Fibroblast of villous mesenchyme (primary cell): ENCODE measurements around the gene SCN10A. TPM values are rescaled to one million over a fixed set of nuclear protein-coding genes. Genes with fewer than 3 reads are reported as not detected.
A peak's percentile ranks its signal among the peaks of the same experiment; 100 is the strongest.

Experiments used
- DNase-seq: peaks from one replicate; pipeline ENCODE4 v3.0.0-alpha.2; 2010; ENCODE audit warnings: low read depth
- H3K4me3 ChIP-seq: 2 replicates; pipeline ENCODE4 v1.5.1; 2011; ENCODE audit warnings: low read depth, mild to moderate bottlenecking, low read length
- CTCF ChIP-seq: IDR thresholded peaks from 2 replicates; pipeline ENCODE4 v1.5.1; 2012; ENCODE audit warnings: low read depth, mild to moderate bottlenecking, low read length; ENCODE audit not compliant: insufficient read depth
- total RNA-seq: library from RNA; depleted of rRNA; stranded (reverse); fragments of >200 nt; gene quantifications from 2 replicates; pipeline ENCODE4 v1.2.3, GENCODE V29; 2012

SCN10A gene
- total RNA-seq, 1 donor, result not detected

GRCh38 chr3:38739396-38739689 is 76.7 kb downstream of the SCN10A start:
- TF ChIP-seq CTCF, result no peak
- peak; percentile 4 for DNase-seq
- H3K4me3 ChIP-seq, result no peak overlapping the region

GRCh38 chr3:38738630-38739395 is 77.2 kb downstream of the SCN10A start:
- peak; percentile 48 for DNase-seq
- H3K4me3 ChIP-seq, result no peak overlapping the region
- peak; percentile 89 for TF ChIP-seq CTCF

- DNase-seq, result peak; percentile 7
Measured at GRCh38 chr3:38731522-38731921, 84.5 kb downstream of the SCN10A start.

GRCh38 chr3:38730281-38730680 is 85.7 kb downstream of the SCN10A start:
- TF ChIP-seq CTCF, result no peak
- H3K4me3 ChIP-seq, result no peak overlapping the region
- DNase-seq, result peak; percentile 61

More at GRCh38 chr3:38731522-38731921, 84.5 kb downstream of the SCN10A start:
- H3K4me3 ChIP-seq, result no peak overlapping the region
- no peak for TF ChIP-seq CTCF

GRCh38 chr3:38728008-38728407 is 88.0 kb downstream of the SCN10A start:
- no peak for DNase-seq
- no peak for TF ChIP-seq CTCF

GRCh38 chr3:38726751-38727150 is 89.3 kb downstream of the SCN10A start:
- TF ChIP-seq CTCF, result no peak
- no peak overlapping the region for H3K4me3 ChIP-seq
- DNase-seq, result no peak

More at GRCh38 chr3:38728008-38728407, 88.0 kb downstream of the SCN10A start:
- H3K4me3 ChIP-seq, result no peak overlapping the region
